Suppressor macrophage treated with lipopolysaccharide for 1 hour (primary cell): ENCODE data around the gene TMEM120A.

Experiments
- DNase-seq, 3 donors: peaks; one replicate each; pipeline ENCODE4 v3.0.0-alpha.2; 2020 to 2022

Gene TMEM120A

GRCh38 chr7:75980430-75981202, 13.8 kb downstream of the TMEM120A start:
- DNase-seq, result no peak

- DNase-seq, result no peak
Measured at GRCh38 chr7:75979759-75980429, 14.5 kb downstream of the TMEM120A start.

- no peak for DNase-seq
Measured at GRCh38 chr7:75977743-75978142, 16.7 kb downstream of the TMEM120A start.

- peak; percentile 51 to 60 (median 56) for DNase-seq
Measured at GRCh38 chr7:75971961-75972763, 22.2 kb downstream of the TMEM120A start.

- DNase-seq, result no peak
Measured at GRCh38 chr7:75971309-75971960, 23.0 kb downstream of the TMEM120A start.

GRCh38 chr7:75969704-75970498, 24.5 kb downstream of the TMEM120A start:
- no peak for DNase-seq

GRCh38 chr7:75969182-75969581, 25.2 kb downstream of the TMEM120A start:
- no peak for DNase-seq

- no peak for DNase-seq
Measured at GRCh38 chr7:75968561-75969001, 25.8 kb downstream of the TMEM120A start.

GRCh38 chr7:75968012-75968411, 26.4 kb downstream of the TMEM120A start:
- DNase-seq, result no peak

GRCh38 chr7:75967487-75967997, 26.9 kb downstream of the TMEM120A start:
- peak; percentile 65 to 67 (median 66) for DNase-seq

GRCh38 chr7:75967055-75967454, 27.3 kb downstream of the TMEM120A start:
- no peak for DNase-seq

GRCh38 chr7:75966190-75966961, 28.0 kb downstream of the TMEM120A start:
- no peak for DNase-seq

- DNase-seq, result no peak
Measured at GRCh38 chr7:75965617-75966016, 28.8 kb downstream of the TMEM120A start.

- no peak for DNase-seq
Measured at GRCh38 chr7:75963381-75963995, 30.9 kb downstream of the TMEM120A start.

GRCh38 chr7:75962607-75963380, 31.6 kb downstream of the TMEM120A start:
- no peak for DNase-seq

GRCh38 chr7:75961218-75961617, 33.2 kb downstream of the TMEM120A start:
- DNase-seq, result no peak

GRCh38 chr7:75960372-75960771, 34.0 kb downstream of the TMEM120A start:
- no peak for DNase-seq

- no peak for DNase-seq
Measured at GRCh38 chr7:75958802-75959543, 35.4 kb downstream of the TMEM120A start.
